Testis (tissue), 3 donors: ENCODE results near the gene RILPL2. TPM values are rescaled to one million over a fixed set of nuclear protein-coding genes. Genes with fewer than 3 reads are reported as not detected.

Experiments used
- DNase-seq: peaks from one replicate; pipeline ENCODE4 v3.0.0-alpha.2; 2019
- H3K27ac ChIP-seq, 2 donors: fragments of 200-600 bp; sonication (generic); one replicate each; pipeline ENCODE4 v1.5.1; 2019
- H3K27me3 ChIP-seq: fragments of 200-600 bp; sonication (generic); one replicate; pipeline ENCODE4 v1.5.1; 2019
- H3K36me3 ChIP-seq: fragments of 200-600 bp; sonication (generic); one replicate; pipeline ENCODE4 v1.5.1; 2017; ENCODE audit warnings: low read depth; ENCODE audit errors: missing control alignments
- H3K4me1 ChIP-seq: fragments of 200-600 bp; sonication (generic); one replicate; pipeline ENCODE4 v1.5.1; 2019
- H3K4me3 ChIP-seq, 2 donors: fragments of 200-600 bp; sonication (generic); one replicate each; pipeline ENCODE4 v1.5.1; 2017 to 2019
- H3K9me3 ChIP-seq: fragments of 200-600 bp; sonication (generic); one replicate; pipeline ENCODE4 v1.5.1; 2017
- POLR2A ChIP-seq: fragments of 450-650 bp; IDR thresholded peaks from one replicate; pipeline ENCODE4 v1.6.1; 2017; ENCODE audit warnings: antibody characterized with exemption, mild to moderate bottlenecking, moderate library complexity
- WGBS, 2 donors: methylation state at CpG; one replicate each; pipeline ENCODE4 v1.1.5; 2018; 5-methylcytosine and 5-hydroxymethylcytosine counted together
- intact Hi-C: fragments of 100-400 bp; cut with DNase I; formaldehyde crosslinking; loops from one replicate; pipeline ENCODE4 v1.15.1; 2023; ENCODE audit warnings: low total_unique reads
- polyA plus RNA-seq: library from polyadenylated mRNA; stranded (reverse); fragments of 350-450 nt; fragmentation: Illumina TruSeq; extraction: RNeasy Lipid Tissue Mini Kit (QIAGEN cat#74804); gene quantifications from one replicate; pipeline ENCODE4 v1.2.3, GENCODE V29; 2014; ENCODE audit warnings: low read depth, low replicate concordance; ENCODE audit not compliant: insufficient read depth
- total RNA-seq, 2 donors: library from RNA; depleted of rRNA; stranded (reverse); fragments of >200 nt; gene quantifications; one replicate each; pipeline ENCODE4 v1.2.3, GENCODE V29; 2016
- TF ChIP-seq, protein P1 (sequence below), 3 experiments: fragments of 450-650 bp in 2 of 3; fragments of 200-600 bp in 1 of 3; sonication (generic) in 1 of 3; IDR thresholded peaks; one replicate each; pipeline ENCODE4 v1.5.1; 2016 to 2019; ENCODE audit warnings: antibody characterized with exemption in 3 of 3, mild to moderate bottlenecking in 2 of 3, moderate library complexity in 1 of 3

RILPL2 gene
- total and polyA plus RNA-seq, 3 donors from 2014 or later = 2.2 to 3.6 (median 2.8) TPM

DNA sequence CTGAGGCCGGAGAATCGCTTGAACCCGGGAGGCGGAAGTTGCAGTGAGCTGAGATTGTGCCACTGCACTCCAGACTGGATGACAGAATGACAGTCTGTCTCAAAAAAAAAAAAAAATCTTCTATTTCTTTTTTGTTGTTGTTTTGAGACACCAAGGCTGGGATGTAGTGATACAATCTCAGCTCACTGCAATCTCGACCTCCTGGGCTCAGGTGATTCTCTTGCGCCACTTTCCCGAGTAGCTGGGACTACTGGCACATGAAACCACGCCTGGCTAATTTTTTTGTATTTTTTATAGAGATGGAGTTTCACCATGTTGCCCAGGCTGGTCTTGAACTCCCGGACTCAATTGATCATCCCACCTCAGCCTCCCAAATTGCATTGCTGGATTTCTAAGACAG is 14.2 kb upstream of the RILPL2 start:
- intact Hi-C loops = no loop called here

DNA sequence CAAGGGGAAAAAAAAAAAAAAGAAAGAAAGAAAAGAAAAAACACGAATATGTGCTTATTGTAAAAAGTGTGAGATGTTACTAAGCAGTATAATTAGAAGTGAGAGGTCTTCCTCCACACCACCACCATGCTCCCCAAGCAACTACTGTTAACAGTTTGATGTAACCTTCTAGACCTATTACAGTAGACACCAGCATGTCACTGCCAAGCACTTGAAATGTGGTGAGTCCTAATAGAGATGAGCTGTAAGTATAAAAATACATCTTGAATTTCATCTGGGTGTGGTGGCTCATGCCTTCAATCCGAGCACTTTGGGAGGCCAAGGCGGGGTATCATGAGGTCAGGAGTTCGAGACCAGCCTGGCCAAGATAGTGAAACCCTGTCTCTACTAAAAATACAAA is 13.4 kb upstream of the RILPL2 start:
- Histone ChIP-seq H3K4me3 (no peak overlapping the region), H3K9me3 (no peaks in the 10 kb centered on the region), H3K36me3 (no peaks in the 10 kb centered on the region), H3K27me3 (no peaks in the 10 kb centered on the region), H3K4me1 (peaks cover 13% of the 10 kb centered on the region), H3K27ac (no peak overlapping the region)
- DNase-seq = no peak
- TF ChIP-seq, protein P1, sequence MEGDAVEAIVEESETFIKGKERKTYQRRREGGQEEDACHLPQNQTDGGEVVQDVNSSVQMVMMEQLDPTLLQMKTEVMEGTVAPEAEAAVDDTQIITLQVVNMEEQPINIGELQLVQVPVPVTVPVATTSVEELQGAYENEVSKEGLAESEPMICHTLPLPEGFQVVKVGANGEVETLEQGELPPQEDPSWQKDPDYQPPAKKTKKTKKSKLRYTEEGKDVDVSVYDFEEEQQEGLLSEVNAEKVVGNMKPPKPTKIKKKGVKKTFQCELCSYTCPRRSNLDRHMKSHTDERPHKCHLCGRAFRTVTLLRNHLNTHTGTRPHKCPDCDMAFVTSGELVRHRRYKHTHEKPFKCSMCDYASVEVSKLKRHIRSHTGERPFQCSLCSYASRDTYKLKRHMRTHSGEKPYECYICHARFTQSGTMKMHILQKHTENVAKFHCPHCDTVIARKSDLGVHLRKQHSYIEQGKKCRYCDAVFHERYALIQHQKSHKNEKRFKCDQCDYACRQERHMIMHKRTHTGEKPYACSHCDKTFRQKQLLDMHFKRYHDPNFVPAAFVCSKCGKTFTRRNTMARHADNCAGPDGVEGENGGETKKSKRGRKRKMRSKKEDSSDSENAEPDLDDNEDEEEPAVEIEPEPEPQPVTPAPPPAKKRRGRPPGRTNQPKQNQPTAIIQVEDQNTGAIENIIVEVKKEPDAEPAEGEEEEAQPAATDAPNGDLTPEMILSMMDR (IDR thresholded peaks at IDR 0.05) = no peak
- no peak for TF ChIP-seq POLR2A
- intact Hi-C loops = no loop called here
- 75 to 83% methylated on average over 4 of the region's 4 CpGs for WGBS, 2 donors

More for the DNA sequence above, 14.2 kb upstream of the RILPL2 start:
- 93 to 95% methylated on average over 9 of the region's 9 CpGs for WGBS, 2 donors
- H3K9me3 ChIP-seq = no peaks in the 10 kb centered on the region
- H3K27ac ChIP-seq = no peak overlapping the region
- peaks cover 10% of the 10 kb centered on the region for H3K4me1 ChIP-seq
- DNase-seq = no peak
- H3K36me3 ChIP-seq = no peaks in the 10 kb centered on the region
- TF ChIP-seq, protein P1 (IDR thresholded peaks at IDR 0.05) = no peak
- no peak for TF ChIP-seq POLR2A
- no peak overlapping the region for H3K4me3 ChIP-seq
- H3K27me3 ChIP-seq = no peaks in the 10 kb centered on the region

DNA sequence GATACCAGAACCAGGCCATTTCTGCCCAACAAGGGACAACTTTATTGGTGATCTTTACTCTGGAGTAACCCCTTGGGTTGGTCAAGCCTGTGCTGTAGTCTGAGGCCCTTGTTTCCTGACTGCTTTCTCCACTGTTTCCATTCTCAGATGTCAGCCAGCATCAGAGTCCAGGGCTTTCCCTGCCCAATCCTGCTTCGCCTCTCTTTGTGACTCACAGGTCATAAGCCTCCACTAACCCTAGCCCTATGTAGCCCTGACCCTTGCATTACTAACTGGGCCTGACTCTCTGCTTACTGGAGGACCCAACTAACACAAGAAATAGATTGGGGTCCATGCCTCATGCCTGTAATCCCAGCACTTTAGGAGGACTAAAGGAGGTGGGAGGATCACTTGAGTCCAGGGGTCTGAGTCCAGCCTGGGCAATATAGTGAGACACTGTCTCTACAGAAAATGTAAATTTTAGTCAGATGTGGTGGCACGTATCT is 12.8 kb upstream of the RILPL2 start:
- Histone ChIP-seq H3K36me3 (no peaks in the 10 kb centered on the region), H3K4me1 (peaks cover 13% of the 10 kb centered on the region), H3K27me3 (no peaks in the 10 kb centered on the region), H3K9me3 (no peaks in the 10 kb centered on the region), H3K27ac (no peak overlapping the region), H3K4me3 (no peak overlapping the region)
- TF ChIP-seq, protein P1 (IDR thresholded peaks at IDR 0.05) = no peak
- TF ChIP-seq POLR2A = no peak
- 79 to 88% methylated on average over 2 of the region's 2 CpGs for WGBS, 2 donors
- intact Hi-C loops = no loop called here
- no peak for DNase-seq

DNA sequence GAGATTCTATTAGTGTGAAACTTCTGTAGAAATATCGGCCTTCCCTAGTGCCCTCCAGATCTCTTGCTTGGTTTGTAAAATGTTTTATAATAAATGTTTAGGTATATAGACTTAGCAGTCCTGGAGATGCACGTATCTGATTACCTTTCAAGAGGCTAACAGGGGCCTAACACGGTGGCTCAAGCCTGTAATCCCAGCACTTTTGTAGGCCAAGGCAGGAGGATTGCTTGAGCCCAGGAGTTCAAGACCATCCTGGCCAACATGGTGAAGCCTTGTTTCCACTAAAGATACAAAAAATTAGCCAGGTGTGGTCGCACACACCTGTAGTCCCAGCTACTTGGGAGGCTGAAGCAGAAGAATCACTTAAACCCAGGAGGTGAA is 9.8 kb upstream of the RILPL2 start:
- intact Hi-C loops = no loop called here
- Histone ChIP-seq H3K27ac (peak overlapping the region in 1 of 2 donors; percentile 72), H3K36me3 (no peaks in the 10 kb centered on the region), H3K9me3 (no peaks in the 10 kb centered on the region), H3K4me3 (no peak overlapping the region), H3K27me3 (no peaks in the 10 kb centered on the region), H3K4me1 (peaks cover 13% of the 10 kb centered on the region)
- DNase-seq = no peak
- 45 to 54% methylated on average over 4 of the region's 4 CpGs for WGBS, 2 donors
- TF ChIP-seq POLR2A = no peak
- TF ChIP-seq, protein P1 (IDR thresholded peaks at IDR 0.05) = no peak
